Caco-2 (cell line): ENCODE measurements around the gene OST4. TPM values are rescaled to one million over a fixed set of nuclear protein-coding genes. Genes with fewer than 3 reads are reported as not detected.

Source experiments
- BruUV-seq: library from RNA; stranded (reverse); fragments of 400-500 nt; replicated peaks from 2 replicates; lab custom pipeline; 2021; lab: Mats Ljungman, UMichigan
- CTCF ChIA-PET: fragments of 300-600 bp; sonication (Branson Sonifier 250); formaldehyde crosslinking; loops from one replicate; lab custom pipeline; 2022; ENCODE audit warnings: antibody characterized with exemption; lab: Charles Lee
- POLR2A ChIA-PET: fragments of 300-600 bp; sonication (Branson Sonifier 250); formaldehyde crosslinking; loops from one replicate; lab custom pipeline; 2022; ENCODE audit warnings: antibody characterized with exemption; lab: Charles Lee
- DNase-seq, 2 experiments: peaks; one replicate each; pipeline versions ENCODE4 v3.0.0 to v3.0.0-alpha.2; 2020 to 2022
- H3K27me3 ChIP-seq: replicated peaks from 2 replicates; pipeline ENCODE4 v1.6.0; 2011; ENCODE audit warnings: low read length; ENCODE audit not compliant: control insufficient read depth, insufficient read depth
- H3K36me3 ChIP-seq: 2 replicates; pipeline ENCODE4 v1.5.1; 2011; ENCODE audit warnings: low read length; ENCODE audit not compliant: control insufficient read depth, insufficient read depth
- H3K4me1 ChIP-seq: fragments of 250-450 bp; sonication (Bioruptor Pico); 2 replicates; pipeline ENCODE4 v1.5.1; 2020; ENCODE audit warnings: mild to moderate bottlenecking
- H3K4me3 ChIP-seq: 2 replicates; pipeline ENCODE4 v1.5.1; 2011; ENCODE audit warnings: low read depth, mild to moderate bottlenecking, control low read depth, low read length
- H3K9me3 ChIP-seq: fragments of 250-450 bp; sonication (Bioruptor Pico); 2 replicates; pipeline ENCODE4 v1.5.1; 2020; ENCODE audit warnings: mild to moderate bottlenecking, moderate library complexity
- H3K27ac Mint-ChIP-seq: one replicate; pipeline ENCODE4 v1.8.0; 2022; ENCODE audit warnings: mixed read lengths; ENCODE audit not compliant: unreplicated experiment
- H3K27me3 Mint-ChIP-seq: one replicate; pipeline ENCODE4 v1.8.0; 2022; ENCODE audit warnings: mixed read lengths; ENCODE audit not compliant: insufficient read depth, unreplicated experiment
- H3K36me3 Mint-ChIP-seq: one replicate; pipeline ENCODE4 v1.8.0; 2022; ENCODE audit warnings: mild to moderate bottlenecking, mixed read lengths; ENCODE audit not compliant: insufficient read depth, unreplicated experiment
- H3K4me1 Mint-ChIP-seq: one replicate; pipeline ENCODE4 v1.8.0; 2022; ENCODE audit warnings: low read depth, mixed read lengths; ENCODE audit not compliant: unreplicated experiment
- H3K4me3 Mint-ChIP-seq: one replicate; pipeline ENCODE4 v1.8.0; 2022; ENCODE audit warnings: mild to moderate bottlenecking, moderate library complexity, mixed read lengths; ENCODE audit not compliant: unreplicated experiment
- H3K9me3 Mint-ChIP-seq: one replicate; pipeline ENCODE4 v1.8.0; 2022; ENCODE audit warnings: mixed read lengths; ENCODE audit not compliant: unreplicated experiment
- intact Hi-C: fragments of 100-400 bp; cut with micrococcal nuclease; formaldehyde crosslinking; loops from one replicate; pipeline ENCODE4 v1.10.0; 2022; ENCODE audit not compliant: unreplicated experiment
- total RNA-seq: library from RNA; stranded (reverse); gene quantifications from 2 replicates; pipeline ENCODE4 v1.2.3, GENCODE V29; 2022
- TF ChIP-seq, protein P1 (sequence below), 2 experiments: fragments of 200-600 bp in 1 of 2; IDR thresholded peaks; 1 replicate in 1 of 2; 2 replicates in 1 of 2; pipeline versions ENCODE4 v1.5.1 to v1.8.0; 2011 to 2022; ENCODE audit warnings: antibody characterized with exemption in 1 of 2, control low read depth in 1 of 2, inconsistent platforms in 1 of 2, low read depth in 1 of 2, low read length in 1 of 2, mild to moderate bottlenecking in 1 of 2, moderate library complexity in 1 of 2; ENCODE audit not compliant: insufficient read depth in 1 of 2, severe bottlenecking in 1 of 2, unreplicated experiment in 1 of 2

Gene OST4
- total RNA-seq, 1 experiment from 2014 or later, result 237 TPM

- CTCF ChIA-PET, result interaction anchor here (0.5 to 1.0 kb wide), 3 partner anchors 33 to 242 kb away, joined by 3 to 5 read pairs (median 4); no protein-coding TSS in a partner anchor
- no peak overlapping the region for H3K4me3 ChIP-seq
- H3K27me3 Mint-ChIP-seq, result no peaks in the 10 kb centered on the region
- H3K9me3 ChIP-seq, result no peaks in the 10 kb centered on the region
- POLR2A ChIA-PET, result interaction anchor here (0.8 kb wide), 1 partner anchor 12 kb away, joined by 3 read pairs; the partner anchor contains the start of gene OST4
- peaks cover 6% of the 10 kb centered on the region for H3K36me3 Mint-ChIP-seq
- peaks cover 21% of the 10 kb centered on the region for H3K4me1 Mint-ChIP-seq
- no peak overlapping the region for H3K27ac Mint-ChIP-seq
- no TSS peak for BruUV-seq
- no peak for DNase-seq
- peaks cover 7% of the 10 kb centered on the region for H3K4me1 ChIP-seq
- no peaks in the 10 kb centered on the region for H3K27me3 ChIP-seq
- no peaks in the 10 kb centered on the region for H3K9me3 Mint-ChIP-seq
- TF ChIP-seq, protein P1, sequence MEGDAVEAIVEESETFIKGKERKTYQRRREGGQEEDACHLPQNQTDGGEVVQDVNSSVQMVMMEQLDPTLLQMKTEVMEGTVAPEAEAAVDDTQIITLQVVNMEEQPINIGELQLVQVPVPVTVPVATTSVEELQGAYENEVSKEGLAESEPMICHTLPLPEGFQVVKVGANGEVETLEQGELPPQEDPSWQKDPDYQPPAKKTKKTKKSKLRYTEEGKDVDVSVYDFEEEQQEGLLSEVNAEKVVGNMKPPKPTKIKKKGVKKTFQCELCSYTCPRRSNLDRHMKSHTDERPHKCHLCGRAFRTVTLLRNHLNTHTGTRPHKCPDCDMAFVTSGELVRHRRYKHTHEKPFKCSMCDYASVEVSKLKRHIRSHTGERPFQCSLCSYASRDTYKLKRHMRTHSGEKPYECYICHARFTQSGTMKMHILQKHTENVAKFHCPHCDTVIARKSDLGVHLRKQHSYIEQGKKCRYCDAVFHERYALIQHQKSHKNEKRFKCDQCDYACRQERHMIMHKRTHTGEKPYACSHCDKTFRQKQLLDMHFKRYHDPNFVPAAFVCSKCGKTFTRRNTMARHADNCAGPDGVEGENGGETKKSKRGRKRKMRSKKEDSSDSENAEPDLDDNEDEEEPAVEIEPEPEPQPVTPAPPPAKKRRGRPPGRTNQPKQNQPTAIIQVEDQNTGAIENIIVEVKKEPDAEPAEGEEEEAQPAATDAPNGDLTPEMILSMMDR (IDR thresholded peaks at IDR 0.05; ENCODE audit: insufficient read depth in 1 of 2, low read depth in 1 of 2, low read length in 1 of 2, severe bottlenecking in 1 of 2, unreplicated experiment in 1 of 2), result no peak
- intact Hi-C loops, result no loop called here
- H3K36me3 ChIP-seq, result no peaks in the 10 kb centered on the region
- H3K4me3 Mint-ChIP-seq, result no peak overlapping the region
These were observed 12.2 kb upstream of the OST4 start for GRCh38 chr2:27083410-27084296.

DNA sequence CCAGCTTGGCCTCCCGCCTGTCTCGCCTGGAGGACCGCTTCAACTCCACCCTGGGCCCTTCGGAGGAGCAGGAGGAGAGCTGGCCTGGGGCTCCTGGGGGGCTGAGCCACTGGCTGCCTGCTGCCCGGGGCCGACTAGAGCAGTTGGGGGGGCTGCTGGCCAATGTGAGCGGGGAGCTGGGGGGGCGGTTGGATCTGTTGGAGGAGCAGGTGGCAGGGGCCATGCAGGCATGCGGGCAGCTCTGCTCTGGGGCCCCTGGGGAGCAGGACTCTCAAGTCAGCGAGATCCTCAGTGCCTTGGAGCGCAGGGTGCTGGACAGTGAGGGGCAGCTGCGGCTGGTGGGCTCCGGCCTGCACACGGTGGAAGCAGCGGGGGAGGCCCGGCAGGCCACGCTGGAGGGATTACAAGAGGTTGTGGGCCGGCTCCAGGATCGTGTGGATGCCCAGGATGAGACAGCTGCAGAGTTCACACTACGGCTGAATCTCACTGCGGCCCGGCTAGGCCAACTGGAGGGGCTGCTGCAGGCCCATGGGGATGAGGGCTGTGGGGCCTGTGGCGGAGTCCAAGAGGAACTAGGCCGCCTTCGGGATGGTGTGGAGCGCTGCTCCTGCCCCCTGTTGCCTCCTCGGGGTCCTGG, 11.4 kb upstream of the OST4 start:
- ChIA-PET CTCF (interaction anchor here (1.0 to 2.1 kb wide), 3 partner anchors 11 to 33 kb away, joined by 4 to 19 read pairs (median 5); partner anchors contain the start of gene OST4), POLR2A (no interaction called here)
- peaks cover 21% of the 10 kb centered on the region for H3K4me1 Mint-ChIP-seq
- H3K4me1 ChIP-seq, result peaks cover 7% of the 10 kb centered on the region
- no peaks in the 10 kb centered on the region for H3K36me3 ChIP-seq
- no peak overlapping the region for H3K4me3 ChIP-seq
- no peak overlapping the region for H3K4me3 Mint-ChIP-seq
- intact Hi-C loops, result no loop called here
- no peak overlapping the region for H3K27ac Mint-ChIP-seq
- peaks cover 6% of the 10 kb centered on the region for H3K36me3 Mint-ChIP-seq
- TF ChIP-seq, protein P1 (IDR thresholded peaks at IDR 0.05; ENCODE audit: insufficient read depth in 1 of 2, low read depth in 1 of 2, low read length in 1 of 2, severe bottlenecking in 1 of 2, unreplicated experiment in 1 of 2), result no peak
- no peak for DNase-seq
- H3K9me3 ChIP-seq, result no peaks in the 10 kb centered on the region
- H3K9me3 Mint-ChIP-seq, result no peaks in the 10 kb centered on the region
- peaks cover 2% of the 10 kb centered on the region for H3K27me3 Mint-ChIP-seq
- no TSS peak for BruUV-seq
- H3K27me3 ChIP-seq, result no peaks in the 10 kb centered on the region
